ENCODE measurements around the gene TJP2. TPM values are rescaled to one million over a fixed set of nuclear protein-coding genes. Genes with fewer than 3 reads are reported as not detected.

The TJP2 gene
- total RNA-seq, 1 donor from 2014 or later: 6.0 TPM

GRCh38 chr9:69140123-69140735 lies 33.8 kb upstream of the TJP2 start:
- H3K9me3 Mint-ChIP-seq (ENCODE audit: unreplicated experiment): no peaks in the 10 kb centered on the region
- no peaks in the 10 kb centered on the region for H3K4me1 Mint-ChIP-seq (ENCODE audit: low read depth, unreplicated experiment)
- no peaks in the 10 kb centered on the region for H3K36me3 Mint-ChIP-seq (ENCODE audit: unreplicated experiment)
- H3K27me3 Mint-ChIP-seq (ENCODE audit: unreplicated experiment): peaks cover 2% of the 10 kb centered on the region
- no peak overlapping the region for H3K27ac Mint-ChIP-seq (ENCODE audit: unreplicated experiment)
- TF ChIP-seq CTCF (IDR thresholded peaks at IDR 0.05; ENCODE audit: partially characterized antibody, unreplicated experiment): no peak
- no peak for DNase-seq
- H3K4me3 Mint-ChIP-seq (ENCODE audit: unreplicated experiment): no peak overlapping the region

DNA sequence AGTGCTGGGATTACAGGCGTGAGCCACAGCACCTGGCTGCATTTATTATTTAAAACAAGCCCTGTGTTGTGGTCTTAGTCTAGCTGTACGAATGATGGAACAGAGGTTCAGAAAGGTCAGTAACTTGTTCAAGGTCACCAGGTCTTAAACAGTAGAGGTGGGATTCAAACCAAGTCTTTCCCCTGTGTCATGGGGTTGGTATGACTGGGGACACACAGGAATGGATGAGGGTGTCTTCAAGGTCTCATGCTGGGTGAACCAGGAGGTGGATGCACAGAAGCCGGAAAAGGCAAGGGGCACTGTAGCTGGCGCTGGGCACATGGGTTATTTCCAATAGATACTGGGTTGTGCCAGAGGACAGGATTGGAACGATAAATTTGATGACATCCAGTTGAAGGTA lies 32.2 kb upstream of the TJP2 start:
- Mint-ChIP-seq H3K9me3 (ENCODE audit: unreplicated experiment) (no peaks in the 10 kb centered on the region), H3K27ac (ENCODE audit: unreplicated experiment) (no peak overlapping the region), H3K36me3 (ENCODE audit: unreplicated experiment) (no peaks in the 10 kb centered on the region), H3K4me3 (ENCODE audit: unreplicated experiment) (no peak overlapping the region), H3K4me1 (ENCODE audit: low read depth, unreplicated experiment) (no peaks in the 10 kb centered on the region), H3K27me3 (ENCODE audit: unreplicated experiment) (peaks cover 2% of the 10 kb centered on the region)
- DNase-seq: no peak
- TF ChIP-seq CTCF (IDR thresholded peaks at IDR 0.05; ENCODE audit: partially characterized antibody, unreplicated experiment): no peak

GRCh38 chr9:69143291-69143690 lies 30.8 kb upstream of the TJP2 start:
- H3K4me3 Mint-ChIP-seq (ENCODE audit: unreplicated experiment): no peak overlapping the region
- H3K27ac Mint-ChIP-seq (ENCODE audit: unreplicated experiment): no peak overlapping the region
- no peak for DNase-seq
- peaks cover 2% of the 10 kb centered on the region for H3K27me3 Mint-ChIP-seq (ENCODE audit: unreplicated experiment)
- H3K9me3 Mint-ChIP-seq (ENCODE audit: unreplicated experiment): no peaks in the 10 kb centered on the region
- no peaks in the 10 kb centered on the region for H3K36me3 Mint-ChIP-seq (ENCODE audit: unreplicated experiment)
- no peaks in the 10 kb centered on the region for H3K4me1 Mint-ChIP-seq (ENCODE audit: low read depth, unreplicated experiment)
- TF ChIP-seq CTCF (IDR thresholded peaks at IDR 0.05; ENCODE audit: partially characterized antibody, unreplicated experiment): no peak

DNA sequence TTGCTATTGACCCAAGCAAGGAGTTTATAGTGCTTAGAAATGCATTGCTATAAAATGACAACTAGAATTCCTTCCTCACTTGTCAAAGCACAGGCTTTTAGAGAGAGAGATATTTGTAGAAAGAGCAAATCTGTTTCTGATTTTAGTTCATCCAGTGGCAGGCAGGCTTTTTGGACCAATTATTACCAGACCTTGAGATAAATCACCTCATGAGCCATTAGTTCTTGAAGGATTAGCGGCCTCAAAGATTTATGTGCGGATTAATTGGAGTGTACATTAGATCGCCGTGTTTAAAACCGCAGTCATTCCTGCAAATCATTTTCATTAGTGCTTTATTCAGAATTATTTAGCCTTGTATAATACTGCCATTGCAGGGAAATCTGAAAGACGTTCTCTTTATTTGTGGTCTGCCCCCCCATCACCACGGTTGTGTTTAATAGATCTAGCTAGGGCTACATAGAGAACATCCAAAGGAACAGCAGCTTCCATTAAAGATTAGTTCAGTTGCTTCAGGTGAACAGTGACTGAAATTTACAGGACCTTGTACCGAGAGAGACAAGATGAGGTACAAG lies 28.8 kb upstream of the TJP2 start:
- Mint-ChIP-seq H3K36me3 (ENCODE audit: unreplicated experiment) (no peaks in the 10 kb centered on the region), H3K27ac (ENCODE audit: unreplicated experiment) (no peak overlapping the region), H3K4me3 (ENCODE audit: unreplicated experiment) (no peak overlapping the region), H3K4me1 (ENCODE audit: low read depth, unreplicated experiment) (no peaks in the 10 kb centered on the region), H3K27me3 (ENCODE audit: unreplicated experiment) (peaks cover 2% of the 10 kb centered on the region), H3K9me3 (ENCODE audit: unreplicated experiment) (no peaks in the 10 kb centered on the region)
- DNase-seq: no peak
- no peak for TF ChIP-seq CTCF (IDR thresholded peaks at IDR 0.05; ENCODE audit: partially characterized antibody, unreplicated experiment)

DNA sequence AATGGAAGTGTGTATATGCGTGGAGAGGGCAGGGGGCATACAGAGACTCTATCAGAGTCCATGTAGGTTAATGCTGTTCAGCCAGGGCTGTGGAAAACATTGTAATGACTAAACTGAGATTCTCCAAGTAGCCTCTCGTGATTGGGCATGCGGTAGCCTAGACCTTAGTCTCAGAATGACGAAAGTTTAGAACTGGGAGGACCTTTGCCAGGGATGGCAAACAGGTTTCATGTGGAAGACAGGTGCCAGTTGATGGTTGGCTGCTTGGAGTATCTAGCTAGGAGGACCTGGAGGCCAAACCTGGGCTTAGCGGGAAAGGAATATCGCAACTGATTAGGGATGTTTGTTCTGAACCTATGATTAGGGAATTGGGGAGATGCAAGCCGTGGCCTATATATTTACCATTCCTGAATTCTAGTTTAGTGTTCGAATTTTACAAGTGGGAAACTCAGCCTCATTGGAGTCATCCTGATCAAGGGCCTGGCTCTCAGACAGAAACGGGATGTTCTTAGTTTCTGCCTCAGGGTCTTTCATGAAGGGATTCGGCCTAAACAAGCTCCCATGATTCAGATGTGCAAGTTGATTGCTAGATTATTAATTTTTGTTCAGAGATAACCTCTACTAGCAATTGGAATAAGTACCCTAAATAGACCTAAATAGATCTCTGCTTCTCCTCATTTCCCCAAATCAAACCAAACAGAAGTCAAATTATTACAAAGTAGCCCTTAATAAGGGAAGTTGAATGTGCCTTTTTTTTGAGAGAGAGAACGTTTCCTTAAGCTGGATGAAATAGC lies 26.8 kb upstream of the TJP2 start:
- Mint-ChIP-seq H3K27ac (ENCODE audit: unreplicated experiment) (no peak overlapping the region), H3K27me3 (ENCODE audit: unreplicated experiment) (peaks cover 2% of the 10 kb centered on the region), H3K4me3 (ENCODE audit: unreplicated experiment) (no peak overlapping the region), H3K36me3 (ENCODE audit: unreplicated experiment) (no peaks in the 10 kb centered on the region), H3K4me1 (ENCODE audit: low read depth, unreplicated experiment) (no peaks in the 10 kb centered on the region), H3K9me3 (ENCODE audit: unreplicated experiment) (peaks cover 2% of the 10 kb centered on the region)
- DNase-seq: no peak
- no peak for TF ChIP-seq CTCF (IDR thresholded peaks at IDR 0.05; ENCODE audit: partially characterized antibody, unreplicated experiment)
